K562 (cell line): ENCODE data around the gene ABCA4. TPM values are rescaled to one million over a fixed set of nuclear protein-coding genes. Genes with fewer than 3 reads are reported as not detected.

Experiments used
- ATAC-seq: fragments of 200-7000 bp; cut with Tn5 transposase; 3 replicates; pipeline ENCODE4 v1.9.1; 2020; ENCODE audit warnings: moderate library complexity
- BruUV-seq: library from RNA; stranded (reverse); fragments of 400-500 nt; replicated peaks from 2 replicates; lab custom pipeline; 2021; lab: Mats Ljungman, UMichigan
- CTCF ChIA-PET: fragments of 300-600 bp; formaldehyde crosslinking; extraction: SDS; loops from one replicate; lab custom pipeline; 2021; ENCODE audit warnings: low intra/inter-chr PET ratio; lab: Yijun Ruan, JAX
- POLR2A ChIA-PET: fragments of 300-600, 350-650 bp; sonication (Branson Sonifier 250); formaldehyde crosslinking; extraction: SDS; loops from one replicate; lab custom pipeline; 2021; ENCODE audit warnings: antibody characterized with exemption, inconsistent platforms; lab: Yijun Ruan, JAX
- DNase-seq, 4 experiments: peaks; one replicate each; pipeline versions ENCODE4 v3.0.0 to v3.0.0-alpha.2; 2011 to 2018; ENCODE audit warnings: low spot score in 3 of 4, mixed read lengths in 3 of 4; ENCODE audit errors: extremely low read depth in 1 of 4
- FAIRE-seq: peaks from 2 replicates; lab custom pipeline; 2011; peaks lifted over from hg19 to GRCh38; lab: Jason Lieb, UNC
- H2AFZ ChIP-seq: 2 replicates; pipeline ENCODE4 v1.6.0; 2011; ENCODE audit warnings: low read depth, low read length, control low read depth, inconsistent platforms
- H3K27ac ChIP-seq: fragments of 200-600 bp; 3 replicates; pipeline ENCODE4 v1.8.0; 2011; ENCODE audit warnings: low read depth, mild to moderate bottlenecking, control low read depth, inconsistent platforms, low read length, moderate library complexity, mixed read lengths; ENCODE audit errors: extremely low read depth
- H3K27me3 ChIP-seq, 2 experiments: fragments of 300-600 bp in 1 of 2; 2 replicates in 1 of 2; 3 replicates in 1 of 2; pipeline versions ENCODE4 v1.6.0 to v1.8.0; 2011; ENCODE audit warnings: inconsistent platforms in 2 of 2, low read length in 2 of 2, mild to moderate bottlenecking in 1 of 2, mixed read lengths in 1 of 2, moderate library complexity in 1 of 2; ENCODE audit not compliant: control insufficient read depth in 2 of 2, insufficient read depth in 2 of 2
- H3K36me3 ChIP-seq: fragments of 300-600 bp; 3 replicates; pipeline ENCODE4 v1.8.0; 2011; ENCODE audit warnings: mild to moderate bottlenecking, low read length, inconsistent platforms; ENCODE audit not compliant: control insufficient read depth, insufficient read depth
- H3K4me1 ChIP-seq, 2 experiments: fragments of 200-600 bp in 1 of 2; replicated peaks in 1 of 2; 2 replicates in 1 of 2; 3 replicates in 1 of 2; pipeline versions ENCODE4 v1.5.1 to v1.8.0; 2011; ENCODE audit warnings: inconsistent platforms in 2 of 2, low read length in 2 of 2, mild to moderate bottlenecking in 1 of 2, mixed read lengths in 1 of 2, moderate library complexity in 1 of 2; ENCODE audit not compliant: control insufficient read depth in 2 of 2, insufficient read depth in 2 of 2
- H3K4me2 ChIP-seq: 2 replicates; pipeline ENCODE4 v1.6.1; 2011; ENCODE audit warnings: low read length, control low read depth, inconsistent platforms, mixed read lengths; ENCODE audit not compliant: insufficient read depth
- H3K4me3 ChIP-seq: fragments of 200-600 bp; sonication (generic), shearing (Covaris generic); 2 replicates; pipeline ENCODE4 v1.5.1; 2016; ENCODE audit warnings: control low read depth, inconsistent platforms
- H3K79me2 ChIP-seq: fragments of 200-600 bp; 3 replicates; pipeline ENCODE4 v1.8.0; 2011; ENCODE audit warnings: low read length, inconsistent platforms; ENCODE audit not compliant: control insufficient read depth, insufficient read depth
- H3K9ac ChIP-seq, 2 experiments: 2 replicates each; pipeline versions ENCODE4 v1.6.0 to v1.6.1; 2011; ENCODE audit warnings: low read depth in 2 of 2, low read length in 2 of 2, control low read depth in 1 of 2, inconsistent platforms in 1 of 2, mild to moderate bottlenecking in 1 of 2, mixed read lengths in 1 of 2; ENCODE audit not compliant: insufficient read depth in 1 of 2
- H3K9me1 ChIP-seq: one replicate; pipeline ENCODE4 v1.6.0; 2011; ENCODE audit warnings: inconsistent platforms, mild to moderate bottlenecking, low read length, moderate library complexity; ENCODE audit not compliant: control insufficient read depth, insufficient read depth
- H3K9me3 ChIP-seq: replicated peaks from 2 replicates; pipeline ENCODE4 v1.5.1; 2011; ENCODE audit warnings: low read depth, low read length, inconsistent platforms; ENCODE audit not compliant: control insufficient read depth, insufficient read depth
- H4K20me1 ChIP-seq: replicated peaks from 2 replicates; pipeline ENCODE4 v1.6.1; 2011; ENCODE audit warnings: low read length, inconsistent platforms, mixed read lengths; ENCODE audit not compliant: control insufficient read depth, insufficient read depth
- CBFB ChIP-seq: sonication (generic); formaldehyde crosslinking; IDR thresholded peaks from 2 replicates; pipeline ENCODE4 v1.4.0; 2020; ENCODE audit warnings: mild to moderate bottlenecking, missing genetic modification reagents
- CC2D1A ChIP-seq: fragments of 450-650 bp; IDR thresholded peaks from 2 replicates; pipeline ENCODE4 v1.6.1; 2017; ENCODE audit warnings: mild to moderate bottlenecking
- ELF1 ChIP-seq: fragments of 200-800 bp; sonication (Bioruptor generic); IDR thresholded peaks from 2 replicates; pipeline ENCODE4 v1.6.1; 2016; ENCODE audit warnings: missing genetic modification characterization, missing compliant biosample characterization
- FOXJ2 ChIP-seq: fragments of 200-800 bp; sonication (Bioruptor generic); IDR thresholded peaks from 2 replicates; pipeline ENCODE4 v1.6.1; 2016; ENCODE audit warnings: missing genetic modification characterization, missing compliant biosample characterization
- FOXP1 ChIP-seq: sonication (generic); formaldehyde crosslinking; IDR thresholded peaks from 2 replicates; pipeline ENCODE4 v1.8.0; 2022; ENCODE audit warnings: mild to moderate bottlenecking, missing genetic modification reagents
- HLTF ChIP-seq: fragments of 450-650 bp; IDR thresholded peaks from 2 replicates; pipeline ENCODE4 v1.6.1; 2016
- NR2C2 ChIP-seq, 2 experiments: fragments of 200-800 bp in 1 of 2; sonication (Bioruptor generic) in 1 of 2; sonication (generic) in 1 of 2; formaldehyde crosslinking in 1 of 2; IDR thresholded peaks; 2 replicates each; pipeline versions ENCODE4 v1.6.1 to v1.8.0; 2016 to 2022; ENCODE audit warnings: mild to moderate bottlenecking in 1 of 2, missing compliant biosample characterization in 1 of 2, missing genetic modification characterization in 1 of 2, missing genetic modification reagents in 1 of 2
- POLR2AphosphoS2 ChIP-seq: IDR thresholded peaks from 2 replicates; pipeline ENCODE4 v1.6.1; 2012; ENCODE audit warnings: low read length, improper control_type of control experiment
- RBM25 ChIP-seq: fragments of 200-400 bp; formaldehyde crosslinking; IDR thresholded peaks from 2 replicates; pipeline ENCODE4 v1.6.1; 2018; ENCODE audit warnings: low read length, low read depth, moderate library complexity; ENCODE audit not compliant: severe bottlenecking
- USF1 ChIP-seq: sonication (generic); formaldehyde crosslinking; IDR thresholded peaks from 2 replicates; pipeline ENCODE4 v1.9.0; 2022; ENCODE audit warnings: mild to moderate bottlenecking, missing genetic modification reagents
- ZC3H8 ChIP-seq: fragments of 450-650 bp; IDR thresholded peaks from 2 replicates; pipeline ENCODE4 v1.6.1; 2017
- ZFPM2 ChIP-seq: fragments of 250-450 bp; sonication (Bioruptor Pico); IDR thresholded peaks from 2 replicates; pipeline ENCODE4 v1.5.1; 2022; ENCODE audit warnings: mild to moderate bottlenecking
- ZHX1 ChIP-seq: fragments of 150-350 bp; conservative IDR thresholded peaks from 2 replicates; pipeline ENCODE4 v1.6.1; 2014; ENCODE audit warnings: low read length
- ZNF140 ChIP-seq: fragments of 250-450 bp; sonication (Bioruptor Pico); IDR thresholded peaks from 2 replicates; pipeline ENCODE4 v1.8.0; 2021; ENCODE audit warnings: moderate library complexity, mild to moderate bottlenecking, inconsistent platforms
- ZNF561 ChIP-seq: fragments of 450-650 bp; formaldehyde crosslinking; conservative IDR thresholded peaks from 2 replicates; pipeline ENCODE4 v1.4.0; 2020; ENCODE audit warnings: mild to moderate bottlenecking, moderate library complexity
- WGBS: fragments of 100-300 bp; shearing (Covaris generic); methylation state at CpG from one replicate; pipeline ENCODE4 v1.1.6; 2016; ENCODE audit warnings: low coverage, mixed read lengths; ENCODE audit not compliant: insufficient coverage; ENCODE audit errors: missing lambda C conversion rate; 5-methylcytosine and 5-hydroxymethylcytosine counted together
- in situ Hi-C: fragments of 300-500 bp; cut with MboI; formaldehyde crosslinking; loops from 4 replicates; pipeline ENCODE4 v1.15.0; 2018; ENCODE audit warnings: inconsistent platforms, mixed read lengths
- intact Hi-C: fragments of 100-400 bp; cut with micrococcal nuclease; formaldehyde crosslinking; loops from 2 replicates; pipeline ENCODE4 v1.14.2; 2022
- polyA plus RNA-seq, 8 experiments: library from polyadenylated mRNA; depleted of rRNA in 4 of 8; stranded (reverse) in 5 of 8; unstranded in 3 of 8; fragments of >200 nt; fragmentation: Nextera tagmentation in 2 of 8; fragmentation: Illumina TruSeq in 1 of 8; extraction: Ambion mirVana in 2 of 8; extraction: Trizol in 1 of 8; gene quantifications; 2 replicates each; pipeline versions ENCODE4 v1.2.1 to v1.2.3, GENCODE V29; 2011 to 2014; ENCODE audit warnings: inconsistent platforms in 1 of 8, missing spikeins in 1 of 8
- total RNA-seq, 7 experiments: library from RNA; depleted of rRNA in 6 of 7; stranded (reverse); fragments of >200 nt in 6 of 7; fragmentation: Illumina TruSeq in 2 of 7; extraction: Trizol in 2 of 7; gene quantifications; 2 replicates each; pipeline versions ENCODE4 v1.2.1 to v1.2.3, GENCODE V29; 2011 to 2021; ENCODE audit warnings: low replicate concordance in 1 of 7
- TF ChIP-seq, protein P1 (sequence below), 2 experiments: fragments of 450-650 bp in 1 of 2; IDR thresholded peaks; 2 replicates each; pipeline ENCODE4 v1.6.1; 2011 to 2017; ENCODE audit warnings: low read depth in 2 of 2, antibody characterized with exemption in 1 of 2, borderline replicate concordance in 1 of 2, low read length in 1 of 2, mild to moderate bottlenecking in 1 of 2, mixed read lengths in 1 of 2; ENCODE audit not compliant: control insufficient read depth in 1 of 2

ABCA4 gene
- total and polyA plus RNA-seq, 9 of the 15 experiments (the other 6 are each of a cell fraction or from before 2014, with no cell fraction given) = 0.01 to 0.04 TPM; not detected in 7

DNA sequence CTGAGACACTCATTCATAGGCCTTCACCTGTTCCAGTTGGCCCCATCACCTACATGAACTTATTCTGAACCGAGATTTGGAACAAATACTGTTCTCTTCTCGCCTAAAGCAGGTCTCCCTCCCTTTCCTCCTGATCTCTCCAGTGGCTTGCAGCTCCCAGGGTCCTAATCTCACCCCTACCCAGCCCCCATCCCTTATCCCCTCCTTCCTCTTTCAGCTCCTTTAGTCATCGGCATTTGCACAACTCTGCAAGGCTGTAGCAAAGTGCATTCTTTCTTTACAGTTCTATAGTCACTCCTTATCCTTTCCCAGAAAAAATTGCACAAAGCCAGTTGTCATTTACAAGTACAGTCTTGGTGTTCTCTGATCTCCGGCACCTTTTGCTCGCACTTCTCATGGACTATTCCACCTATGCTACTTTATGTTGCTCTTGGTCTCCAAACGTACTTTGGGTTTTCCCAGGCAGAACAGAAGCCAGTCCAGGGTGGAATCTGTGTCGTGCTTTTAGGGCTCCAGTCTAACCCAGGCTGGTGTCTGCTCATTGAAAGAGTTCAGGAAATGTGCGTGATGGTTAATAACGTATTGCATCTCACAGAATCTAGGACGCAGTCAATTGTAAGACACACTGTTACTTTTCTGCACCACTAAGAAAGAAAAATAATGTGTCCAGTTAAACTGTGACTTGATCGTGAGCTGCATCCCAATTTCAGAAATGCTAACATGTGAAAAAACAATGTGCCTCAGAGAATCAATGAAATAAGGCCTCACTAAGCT, 965 bp downstream of the ABCA4 start:
- no peak overlapping the region for H3K4me2 ChIP-seq
- no peak for DNase-seq
- POLR2A ChIA-PET = no interaction called here
- CTCF ChIA-PET = no interaction called here
- no peaks in the 10 kb centered on the region for H3K79me2 ChIP-seq
- BruUV-seq = no TSS peak
- intact Hi-C loops = no loop called here
- H3K4me3 ChIP-seq = no peak overlapping the region
- TF ChIP-seq HLTF (no peak), ZNF140 (CRISPR knock-in tag) (no peak), FOXP1 (CRISPR knock-in tag) (no peak), ELF1 (no peak), ZHX1 (no peak), CBFB (CRISPR knock-in tag) (no peak), ZC3H8 (no peak), ZFPM2 (no peak), RBM25 (no peak), USF1 (no peak), POLR2AphosphoS2 (no peak), FOXJ2 (tag) (no peak), CC2D1A (no peak), ZNF561 (CRISPR knock-in tag) (no peak), NR2C2 (CRISPR knock-in tag; IDR thresholded peaks at IDR 0.05) (no peak), NR2C2 (tag; IDR thresholded peaks at IDR 0.05) (no peak)
- TF ChIP-seq, protein P1, sequence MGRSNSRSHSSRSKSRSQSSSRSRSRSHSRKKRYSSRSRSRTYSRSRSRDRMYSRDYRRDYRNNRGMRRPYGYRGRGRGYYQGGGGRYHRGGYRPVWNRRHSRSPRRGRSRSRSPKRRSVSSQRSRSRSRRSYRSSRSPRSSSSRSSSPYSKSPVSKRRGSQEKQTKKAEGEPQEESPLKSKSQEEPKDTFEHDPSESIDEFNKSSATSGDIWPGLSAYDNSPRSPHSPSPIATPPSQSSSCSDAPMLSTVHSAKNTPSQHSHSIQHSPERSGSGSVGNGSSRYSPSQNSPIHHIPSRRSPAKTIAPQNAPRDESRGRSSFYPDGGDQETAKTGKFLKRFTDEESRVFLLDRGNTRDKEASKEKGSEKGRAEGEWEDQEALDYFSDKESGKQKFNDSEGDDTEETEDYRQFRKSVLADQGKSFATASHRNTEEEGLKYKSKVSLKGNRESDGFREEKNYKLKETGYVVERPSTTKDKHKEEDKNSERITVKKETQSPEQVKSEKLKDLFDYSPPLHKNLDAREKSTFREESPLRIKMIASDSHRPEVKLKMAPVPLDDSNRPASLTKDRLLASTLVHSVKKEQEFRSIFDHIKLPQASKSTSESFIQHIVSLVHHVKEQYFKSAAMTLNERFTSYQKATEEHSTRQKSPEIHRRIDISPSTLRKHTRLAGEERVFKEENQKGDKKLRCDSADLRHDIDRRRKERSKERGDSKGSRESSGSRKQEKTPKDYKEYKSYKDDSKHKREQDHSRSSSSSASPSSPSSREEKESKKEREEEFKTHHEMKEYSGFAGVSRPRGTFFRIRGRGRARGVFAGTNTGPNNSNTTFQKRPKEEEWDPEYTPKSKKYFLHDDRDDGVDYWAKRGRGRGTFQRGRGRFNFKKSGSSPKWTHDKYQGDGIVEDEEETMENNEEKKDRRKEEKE (IDR thresholded peaks at IDR 0.05; ENCODE audit: borderline replicate concordance in 1 of 2, control insufficient read depth in 1 of 2, low read depth in 2 of 2, low read length in 1 of 2) = no peak
- TF ChIP-seq, all 486 proteins: peak for 0
- Histone ChIP-seq H3K9me3 (no peaks in the 10 kb centered on the region), H3K9me1 (no peaks in the 10 kb centered on the region), H3K27me3 (peaks cover 3 to 27% of the 10 kb centered on the region in 2 experiments; a peak in 3 of 5 replicates), H3K36me3 (no peaks in the 10 kb centered on the region), H4K20me1 (no peaks in the 10 kb centered on the region), H2AFZ (no peak overlapping the region), H3K4me1 (no peaks in the 10 kb centered on the region), H3K27ac (no peak overlapping the region), H3K9ac (no peak overlapping the region)
- FAIRE-seq (no peak), ATAC-seq (no peak)
- 5% methylated on average over 11 of the region's 11 CpGs for whole genome bisulfite sequencing
- in situ Hi-C loops = no loop called here
